Activated CD4-positive, alpha-beta T cell treated with anti-CD3 and anti-CD28 coated beads, Interleukin-2, amount 50 U/mL, for 24 hours (primary cell): ENCODE data around the gene FOXRED2.
"Not testable (repeated sequence)": the region's sequence is repeated elsewhere in the genome, so short reads cannot be mapped to it uniquely, and the experiment has no call there.

ENCODE experiments used
- DNase-seq, 2 donors: peaks; one replicate each; pipeline ENCODE4 v3.0.0-alpha.2; 2020; ENCODE audit warnings: low read depth in 1 of 2, low spot score in 1 of 2

Gene FOXRED2

GRCh38 chr22:36452250-36452977, 54.4 kb downstream of the FOXRED2 start:
- no peak for DNase-seq

GRCh38 chr22:36450923-36451322, 55.9 kb downstream of the FOXRED2 start:
- not testable (repeated sequence) for DNase-seq

- DNase-seq, result no peak
These were observed 57.2 kb downstream of the FOXRED2 start for GRCh38 chr22:36449596-36450175.

GRCh38 chr22:36447632-36448031, 59.2 kb downstream of the FOXRED2 start:
- no peak for DNase-seq

GRCh38 chr22:36445158-36445668, 61.6 kb downstream of the FOXRED2 start:
- DNase-seq, result no peak

GRCh38 chr22:36443198-36443770, 63.6 kb downstream of the FOXRED2 start:
- no peak for DNase-seq

GRCh38 chr22:36442506-36443197, 64.2 kb downstream of the FOXRED2 start:
- no peak for DNase-seq

GRCh38 chr22:36440429-36441002, 66.3 kb downstream of the FOXRED2 start:
- DNase-seq, result no peak

GRCh38 chr22:36439481-36440271, 67.2 kb downstream of the FOXRED2 start:
- DNase-seq, result no peak
